Testis (tissue), 3 donors: ENCODE measurements around the gene GNPDA2. TPM values are rescaled to one million over a fixed set of nuclear protein-coding genes. Genes with fewer than 3 reads are reported as not detected.

Source experiments
- DNase-seq: peaks from one replicate; pipeline ENCODE4 v3.0.0-alpha.2; 2019
- H3K27ac ChIP-seq, 2 donors: fragments of 200-600 bp; sonication (generic); one replicate each; pipeline ENCODE4 v1.5.1; 2019
- H3K27me3 ChIP-seq: fragments of 200-600 bp; sonication (generic); one replicate; pipeline ENCODE4 v1.5.1; 2019
- H3K36me3 ChIP-seq: fragments of 200-600 bp; sonication (generic); one replicate; pipeline ENCODE4 v1.5.1; 2017; ENCODE audit warnings: low read depth; ENCODE audit errors: missing control alignments
- H3K4me1 ChIP-seq: fragments of 200-600 bp; sonication (generic); one replicate; pipeline ENCODE4 v1.5.1; 2019
- H3K4me3 ChIP-seq, 2 donors: fragments of 200-600 bp; sonication (generic); one replicate each; pipeline ENCODE4 v1.5.1; 2017 to 2019
- H3K9me3 ChIP-seq: fragments of 200-600 bp; sonication (generic); one replicate; pipeline ENCODE4 v1.5.1; 2017
- CTCF ChIP-seq, 3 experiments: fragments of 450-650 bp in 2 of 3; fragments of 200-600 bp in 1 of 3; sonication (generic) in 1 of 3; IDR thresholded peaks; one replicate each; pipeline ENCODE4 v1.5.1; 2016 to 2019; ENCODE audit warnings: antibody characterized with exemption in 3 of 3, mild to moderate bottlenecking in 2 of 3, moderate library complexity in 1 of 3
- POLR2A ChIP-seq: fragments of 450-650 bp; IDR thresholded peaks from one replicate; pipeline ENCODE4 v1.6.1; 2017; ENCODE audit warnings: antibody characterized with exemption, mild to moderate bottlenecking, moderate library complexity
- whole genome bisulfite sequencing, 2 donors: methylation state at CpG; one replicate each; pipeline ENCODE4 v1.1.5; 2018; 5-methylcytosine and 5-hydroxymethylcytosine counted together
- intact Hi-C: fragments of 100-400 bp; cut with DNase I; formaldehyde crosslinking; loops from one replicate; pipeline ENCODE4 v1.15.1; 2023; ENCODE audit warnings: low total_unique reads
- polyA plus RNA-seq: library from polyadenylated mRNA; stranded (reverse); fragments of 350-450 nt; fragmentation: Illumina TruSeq; extraction: RNeasy Lipid Tissue Mini Kit (QIAGEN cat#74804); gene quantifications from one replicate; pipeline ENCODE4 v1.2.3, GENCODE V29; 2014; ENCODE audit warnings: low read depth, low replicate concordance; ENCODE audit not compliant: insufficient read depth
- total RNA-seq, 2 donors: library from RNA; depleted of rRNA; stranded (reverse); fragments of >200 nt; gene quantifications; one replicate each; pipeline ENCODE4 v1.2.3, GENCODE V29; 2016

The GNPDA2 gene
- total and polyA plus RNA-seq, 3 donors from 2014 or later, result 14.1 to 18.2 (median 16.4) TPM

GRCh38 chr4:44765116-44765515, 38.8 kb upstream of the GNPDA2 start:
- no peak for DNase-seq
- intact Hi-C loops, result no loop called here
- WGBS, 2 donors, result 80 to 82% methylated on average over 4 of the region's 4 CpGs

GRCh38 chr4:44761306-44761705, 35.0 kb upstream of the GNPDA2 start:
- intact Hi-C loops, result no loop called here
- Histone ChIP-seq H3K36me3 (no peaks in the 10 kb centered on the region), H3K27me3 (no peaks in the 10 kb centered on the region), H3K4me3 (no peak overlapping the region), H3K27ac (no peak overlapping the region), H3K4me1 (no peaks in the 10 kb centered on the region), H3K9me3 (no peaks in the 10 kb centered on the region)
- no peak for TF ChIP-seq POLR2A
- TF ChIP-seq CTCF (IDR thresholded peaks at IDR 0.05), result no peak
- WGBS, 2 donors, result 35 to 42% methylated on average over 2 of the region's 2 CpGs
- no peak for DNase-seq

More at GRCh38 chr4:44765116-44765515, 38.8 kb upstream of the GNPDA2 start:
- H3K27me3 ChIP-seq, result no peaks in the 10 kb centered on the region
- no peak overlapping the region for H3K27ac ChIP-seq
- peaks cover 3% of the 10 kb centered on the region for H3K4me1 ChIP-seq
- H3K36me3 ChIP-seq, result no peaks in the 10 kb centered on the region
- H3K4me3 ChIP-seq, result no peak overlapping the region
- H3K9me3 ChIP-seq, result no peaks in the 10 kb centered on the region
- no peak for TF ChIP-seq CTCF (IDR thresholded peaks at IDR 0.05)
- TF ChIP-seq POLR2A, result no peak

- TF ChIP-seq POLR2A (no peak), CTCF (IDR thresholded peaks at IDR 0.05) (peak; percentile 21 to 53 (median 43))
- Histone ChIP-seq H3K4me1 (no peaks in the 10 kb centered on the region), H3K27ac (no peak overlapping the region), H3K36me3 (no peaks in the 10 kb centered on the region), H3K9me3 (no peaks in the 10 kb centered on the region), H3K27me3 (no peaks in the 10 kb centered on the region), H3K4me3 (no peak overlapping the region)
- DNase-seq, result no peak
- 20 to 28% methylated on average over 8 of the region's 8 CpGs for WGBS, 2 donors
- intact Hi-C loops, result no loop called here
Measured at GRCh38 chr4:44760142-44760898, 34.0 kb upstream of the GNPDA2 start.

- intact Hi-C loops, result no loop called here
Measured at GRCh38 chr4:44756559-44756958, 30.2 kb upstream of the GNPDA2 start.

More at GRCh38 chr4:44756559-44756958, 30.2 kb upstream of the GNPDA2 start:
- TF ChIP-seq CTCF (IDR thresholded peaks at IDR 0.05) (no peak), POLR2A (no peak)
- Histone ChIP-seq H3K4me3 (no peak overlapping the region), H3K27ac (no peak overlapping the region), H3K9me3 (no peaks in the 10 kb centered on the region), H3K36me3 (no peaks in the 10 kb centered on the region), H3K27me3 (no peaks in the 10 kb centered on the region), H3K4me1 (no peaks in the 10 kb centered on the region)
- WGBS, 2 donors, result 81 to 83% methylated on average over 2 of the region's 2 CpGs
- DNase-seq, result no peak
